ENCODE measurements around the gene SMYD5. TPM values are rescaled to one million over a fixed set of nuclear protein-coding genes. Genes with fewer than 3 reads are reported as not detected.
"Not testable (repeated sequence)": the region's sequence is repeated elsewhere in the genome, so short reads cannot be mapped to it uniquely, and the experiment has no call there.

SMYD5 gene
- 47.1 and 49.4 TPM in 2 replicates for total RNA-seq (2014; rRNA removed)
- percentile 76 among the genes with signal in this experiment for Bru-seq, nascent RNA
- BruChase-seq, experiment 1, labeled RNA remaining after a 6-hour chase: percentile 84 among the genes with signal in this experiment
- percentile 83 among the genes with signal in this experiment for BruChase-seq, experiment 2, labeled RNA remaining after a 2-hour chase
- long read RNA-seq, transcript SMYD5-202 (13 exons, 2,593 nt): major isoform, 22 of 51 reads
- long read RNA-seq, partial matches to known transcripts: 11 of 51 reads
- long read RNA-seq, other reads (novel, unspliced or antisense): 18 of 51 reads

DNA sequence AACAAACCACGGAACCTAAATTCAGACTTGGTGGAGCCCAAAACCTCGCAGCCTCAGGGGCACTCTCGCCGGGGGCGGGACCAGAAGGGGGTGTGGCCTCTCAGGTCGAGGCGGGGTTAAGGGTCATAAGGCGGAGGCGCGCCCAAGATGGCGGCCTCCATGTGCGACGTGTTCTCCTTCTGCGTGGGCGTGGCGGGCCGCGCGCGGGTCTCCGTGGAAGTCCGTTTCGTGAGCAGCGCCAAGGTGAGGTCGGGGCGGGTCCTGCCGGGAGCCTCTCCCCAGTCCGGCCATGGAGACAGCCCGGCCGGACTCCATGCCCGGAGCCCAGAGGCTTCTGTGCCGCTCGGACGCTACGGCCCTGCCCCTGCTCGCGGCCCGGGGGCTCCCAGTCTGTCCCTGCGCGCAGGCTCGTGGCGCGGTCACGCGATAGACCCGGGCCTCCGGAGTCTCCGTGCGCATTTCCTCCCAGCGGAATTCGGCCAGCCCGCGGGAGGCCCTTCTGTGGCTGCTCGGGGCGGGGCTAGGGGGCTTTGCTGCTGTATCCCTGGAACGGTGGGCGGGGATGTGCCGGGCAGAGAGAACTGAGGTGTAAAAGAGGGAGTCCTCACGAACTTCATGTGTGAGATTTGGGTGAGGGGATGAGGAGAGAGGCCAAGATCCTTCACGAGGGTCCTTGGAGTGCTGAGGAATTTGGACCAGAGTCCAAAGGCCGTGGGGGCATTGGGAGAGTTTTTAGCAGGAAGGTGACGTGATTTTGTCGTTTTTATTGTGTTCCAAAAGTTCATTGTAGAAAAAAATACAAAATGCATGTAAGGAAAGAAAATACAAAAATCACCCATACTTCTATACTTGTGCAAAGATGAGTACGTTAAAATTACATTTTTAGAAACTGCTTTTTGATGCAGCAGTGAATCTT is at the start of gene SMYD5:
TSS of gene SMYD5 (plus strand) at position 126 of the 916 bp plus-strand sequence. CDS start at position 148, 22 bp downstream.
- ATAC-seq: peak; percentile 73
- CTCF ChIA-PET: no interaction called here
- Histone ChIP-seq H2AFZ (ENCODE audit: low read length) (peak within 1 kb of the TSS; percentile 77), H3K36me3 (ENCODE audit: low read depth, low read length) (0 out of 2 replicates have a peak, but pooled peaks cover 2% of the 10 kb centered on the region), H3K9me3 (ENCODE audit: low read length) (no peaks in the 10 kb centered on the region), H3K27me3 (ENCODE audit: low read length) (no peaks in the 10 kb centered on the region), H3K4me2 (ENCODE audit: low read length) (peak within 1 kb of the TSS; percentile 85), H3K9ac (ENCODE audit: low read length) (peak within 1 kb of the TSS; percentile 90), H3K9me2 (replicated peaks; ENCODE audit: low read length) (no peaks in the 10 kb centered on the region), H3K4me1 (ENCODE audit: insufficient read depth, low read length) (peaks cover 25% of the 10 kb centered on the region), H3K4me3 (ENCODE audit: low read length) (peak within 1 kb of the TSS; percentile 77), H3K27ac (ENCODE audit: low read length) (peak within 1 kb of the TSS; percentile 55), H3F3A (ENCODE audit: low read length, unreplicated experiment) (no peaks in the 10 kb centered on the region), H4K20me1 (ENCODE audit: low read length) (no peaks in the 10 kb centered on the region), H3K79me2 (ENCODE audit: low read length) (peaks cover 51% of the 10 kb centered on the region)
- intact Hi-C loops (cut with micrococcal nuclease): loop anchor here (1.0 kb wide), 1 partner anchor 19 kb away; the partner anchor contains the start of gene PRADC1
- POLR2A ChIA-PET (ENCODE audit: unreplicated experiment): no interaction called here
- no TSS peak for BruUV-seq (replicated peaks)
- DNase-seq: peak; percentile 78
- TF ChIP-seq, protein P1, sequence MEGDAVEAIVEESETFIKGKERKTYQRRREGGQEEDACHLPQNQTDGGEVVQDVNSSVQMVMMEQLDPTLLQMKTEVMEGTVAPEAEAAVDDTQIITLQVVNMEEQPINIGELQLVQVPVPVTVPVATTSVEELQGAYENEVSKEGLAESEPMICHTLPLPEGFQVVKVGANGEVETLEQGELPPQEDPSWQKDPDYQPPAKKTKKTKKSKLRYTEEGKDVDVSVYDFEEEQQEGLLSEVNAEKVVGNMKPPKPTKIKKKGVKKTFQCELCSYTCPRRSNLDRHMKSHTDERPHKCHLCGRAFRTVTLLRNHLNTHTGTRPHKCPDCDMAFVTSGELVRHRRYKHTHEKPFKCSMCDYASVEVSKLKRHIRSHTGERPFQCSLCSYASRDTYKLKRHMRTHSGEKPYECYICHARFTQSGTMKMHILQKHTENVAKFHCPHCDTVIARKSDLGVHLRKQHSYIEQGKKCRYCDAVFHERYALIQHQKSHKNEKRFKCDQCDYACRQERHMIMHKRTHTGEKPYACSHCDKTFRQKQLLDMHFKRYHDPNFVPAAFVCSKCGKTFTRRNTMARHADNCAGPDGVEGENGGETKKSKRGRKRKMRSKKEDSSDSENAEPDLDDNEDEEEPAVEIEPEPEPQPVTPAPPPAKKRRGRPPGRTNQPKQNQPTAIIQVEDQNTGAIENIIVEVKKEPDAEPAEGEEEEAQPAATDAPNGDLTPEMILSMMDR (conservative IDR thresholded peaks at IDR 0.05; ENCODE audit: low read depth, low read length): no peak
- TF ChIP-seq EZH2phosphoT487 (IDR thresholded peaks at IDR 0.05; ENCODE audit: borderline replicate concordance, low read length) (no peak), EZH2 (IDR thresholded peaks at IDR 0.05; ENCODE audit: low read length, unreplicated experiment) (no peak)

DNA sequence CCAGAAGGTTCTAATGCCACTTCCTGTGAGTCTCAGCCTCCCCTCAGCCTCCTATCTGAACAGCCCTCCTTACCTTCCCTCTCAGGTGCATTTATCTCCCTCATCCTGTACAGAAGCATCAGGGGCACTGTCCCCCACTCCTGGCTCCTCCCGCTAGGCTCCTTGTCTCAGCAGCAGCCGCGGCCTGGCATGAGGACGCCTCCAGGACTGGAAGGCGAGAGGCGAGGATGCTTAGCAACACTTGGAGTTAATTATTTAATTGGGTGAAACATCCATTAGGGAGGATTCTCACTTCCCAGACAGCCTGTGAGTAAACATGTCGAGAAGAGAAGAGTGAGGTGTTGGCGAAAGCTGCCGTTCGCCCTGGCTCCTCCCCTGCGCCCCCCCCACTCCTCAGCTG is 48.1 kb upstream of the SMYD5 start:
- H3K9ac ChIP-seq (ENCODE audit: low read length); intact Hi-C loops (cut with micrococcal nuclease); H3K27me3 ChIP-seq (ENCODE audit: low read length); H3K27ac ChIP-seq (ENCODE audit: low read length); CTCF ChIA-PET; H3K36me3 ChIP-seq (ENCODE audit: low read depth, low read length); H3K79me2 ChIP-seq (ENCODE audit: low read length); BruUV-seq (replicated peaks); H2AFZ ChIP-seq (ENCODE audit: low read length); POLR2A ChIA-PET (ENCODE audit: unreplicated experiment); H3K9me2 ChIP-seq (replicated peaks; ENCODE audit: low read length); H3F3A ChIP-seq (ENCODE audit: low read length, unreplicated experiment); H3K9me3 ChIP-seq (ENCODE audit: low read length); ATAC-seq; DNase-seq; H4K20me1 ChIP-seq (ENCODE audit: low read length); H3K4me2 ChIP-seq (ENCODE audit: low read length); H3K4me3 ChIP-seq (ENCODE audit: low read length); H3K4me1 ChIP-seq (ENCODE audit: insufficient read depth, low read length): not testable (repeated sequence)

DNA sequence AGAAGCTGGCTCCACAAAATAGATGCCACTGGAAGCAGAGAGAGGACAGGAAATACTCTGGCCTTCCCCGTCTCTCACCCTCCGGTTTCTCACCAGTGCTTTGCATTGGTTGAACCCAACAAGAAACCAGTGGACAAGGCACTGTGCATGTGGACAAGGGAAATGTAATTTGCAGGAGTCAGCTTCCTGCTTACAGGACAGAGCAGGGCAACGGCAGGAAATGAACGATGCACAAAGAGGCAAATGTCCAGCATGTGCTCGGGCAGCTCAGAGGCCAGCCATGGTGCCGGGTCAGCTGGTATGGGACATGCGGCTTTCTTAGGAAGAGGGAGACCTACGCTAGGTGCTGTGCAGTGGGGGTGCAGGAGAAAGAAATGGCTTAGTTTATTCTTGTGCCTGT is 47.2 kb upstream of the SMYD5 start:
- CTCF ChIA-PET; H3K4me1 ChIP-seq (ENCODE audit: insufficient read depth, low read length); ATAC-seq: not testable (repeated sequence)

DNA sequence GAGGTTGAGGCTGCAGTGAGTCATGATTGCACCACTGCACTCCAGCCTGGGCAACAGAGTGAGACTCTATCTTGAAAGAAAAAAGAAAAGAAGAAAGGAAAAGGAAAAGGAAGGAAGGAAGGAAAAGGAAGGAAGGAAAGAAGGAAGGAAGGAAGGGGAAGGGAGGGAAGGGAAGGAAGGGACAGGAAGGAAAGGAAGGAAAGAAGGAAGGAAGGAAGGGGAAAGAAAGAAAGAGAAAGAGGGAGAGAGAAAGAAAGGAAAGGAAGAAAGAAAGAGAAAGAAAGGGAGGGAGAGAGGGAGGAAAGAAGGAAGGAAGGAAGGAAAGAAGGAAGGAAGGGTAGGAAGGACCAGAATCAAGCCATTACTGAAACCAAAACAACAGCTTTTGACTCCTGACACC is 45.7 kb upstream of the SMYD5 start:
- H3K9ac ChIP-seq (ENCODE audit: low read length); H3K27ac ChIP-seq (ENCODE audit: low read length); H2AFZ ChIP-seq (ENCODE audit: low read length); H3K4me1 ChIP-seq (ENCODE audit: insufficient read depth, low read length); BruUV-seq (replicated peaks); POLR2A ChIA-PET (ENCODE audit: unreplicated experiment); H3K4me2 ChIP-seq (ENCODE audit: low read length); DNase-seq; H3F3A ChIP-seq (ENCODE audit: low read length, unreplicated experiment); intact Hi-C loops (cut with micrococcal nuclease); H3K9me3 ChIP-seq (ENCODE audit: low read length); H3K4me3 ChIP-seq (ENCODE audit: low read length); CTCF ChIA-PET; H3K27me3 ChIP-seq (ENCODE audit: low read length); H3K79me2 ChIP-seq (ENCODE audit: low read length); H3K9me2 ChIP-seq (replicated peaks; ENCODE audit: low read length); H4K20me1 ChIP-seq (ENCODE audit: low read length); H3K36me3 ChIP-seq (ENCODE audit: low read depth, low read length); ATAC-seq: not testable (repeated sequence)

More for the DNA sequence above, 47.2 kb upstream of the SMYD5 start:
- H3K9me2 ChIP-seq (replicated peaks; ENCODE audit: low read length); POLR2A ChIA-PET (ENCODE audit: unreplicated experiment); H3K4me2 ChIP-seq (ENCODE audit: low read length); DNase-seq; H3K9ac ChIP-seq (ENCODE audit: low read length); H3K79me2 ChIP-seq (ENCODE audit: low read length); H4K20me1 ChIP-seq (ENCODE audit: low read length); H3F3A ChIP-seq (ENCODE audit: low read length, unreplicated experiment); H2AFZ ChIP-seq (ENCODE audit: low read length); H3K27ac ChIP-seq (ENCODE audit: low read length); BruUV-seq (replicated peaks); intact Hi-C loops (cut with micrococcal nuclease); H3K4me3 ChIP-seq (ENCODE audit: low read length); H3K27me3 ChIP-seq (ENCODE audit: low read length); H3K9me3 ChIP-seq (ENCODE audit: low read length); H3K36me3 ChIP-seq (ENCODE audit: low read depth, low read length): not testable (repeated sequence)

DNA sequence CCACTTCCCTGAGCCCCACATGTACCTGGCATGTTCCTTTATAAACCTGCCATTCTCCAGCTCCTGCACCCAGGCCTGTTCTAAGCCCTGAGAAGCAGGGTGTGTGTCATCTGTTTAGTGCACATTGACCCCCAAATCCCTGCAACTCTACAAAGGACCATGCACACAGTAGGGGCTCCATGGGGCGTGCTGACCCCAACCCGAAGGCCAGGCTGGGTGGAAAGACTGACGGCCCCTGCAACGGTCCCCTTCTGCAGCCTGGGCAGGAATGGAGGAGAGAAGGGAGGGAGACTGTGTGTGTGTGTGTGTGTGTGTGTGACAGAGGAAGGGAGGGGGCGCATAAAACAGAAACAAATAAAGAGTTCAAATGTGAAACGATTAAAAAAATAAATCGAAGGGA is 43.7 kb upstream of the SMYD5 start:
- H3K79me2 ChIP-seq (ENCODE audit: low read length); H3K4me3 ChIP-seq (ENCODE audit: low read length); H3K9me2 ChIP-seq (replicated peaks; ENCODE audit: low read length); DNase-seq; H3K4me1 ChIP-seq (ENCODE audit: insufficient read depth, low read length); POLR2A ChIA-PET (ENCODE audit: unreplicated experiment); H3F3A ChIP-seq (ENCODE audit: low read length, unreplicated experiment); CTCF ChIA-PET; H3K9ac ChIP-seq (ENCODE audit: low read length); H4K20me1 ChIP-seq (ENCODE audit: low read length); H3K4me2 ChIP-seq (ENCODE audit: low read length); ATAC-seq; H3K27ac ChIP-seq (ENCODE audit: low read length); H2AFZ ChIP-seq (ENCODE audit: low read length); H3K36me3 ChIP-seq (ENCODE audit: low read depth, low read length); H3K27me3 ChIP-seq (ENCODE audit: low read length); intact Hi-C loops (cut with micrococcal nuclease); BruUV-seq (replicated peaks); H3K9me3 ChIP-seq (ENCODE audit: low read length): not testable (repeated sequence)
